GM12872 (cell line): Measurements from ENCODE around the gene ARHGEF19.

Source experiments
- CTCF ChIP-seq: IDR thresholded peaks from 3 replicates; pipeline ENCODE4 v1.5.1; 2011; ENCODE audit warnings: low read depth, mild to moderate bottlenecking, low read length, moderate library complexity; ENCODE audit not compliant: insufficient read depth

Gene ARHGEF19

GRCh38 chr1:16199700-16200099, 12.8 kb downstream of the ARHGEF19 start:
- no peak for TF ChIP-seq CTCF

- TF ChIP-seq CTCF, result no peak
These were observed 13.3 kb downstream of the ARHGEF19 start for GRCh38 chr1:16199157-16199501.

- TF ChIP-seq CTCF, result no peak
These were observed 13.9 kb downstream of the ARHGEF19 start for GRCh38 chr1:16198444-16199156.

- no peak for TF ChIP-seq CTCF
These were observed 15.6 kb downstream of the ARHGEF19 start for GRCh38 chr1:16196874-16197273.

GRCh38 chr1:16195518-16195905, 16.9 kb downstream of the ARHGEF19 start:
- TF ChIP-seq CTCF, result no peak

- no peak for TF ChIP-seq CTCF
These were observed 20.4 kb downstream of the ARHGEF19 start for GRCh38 chr1:16191916-16192546.

- TF ChIP-seq CTCF, result no peak
These were observed 21.1 kb downstream of the ARHGEF19 start for GRCh38 chr1:16191309-16191708.
